Measurements from ENCODE around the gene KDM5A.

DNA sequence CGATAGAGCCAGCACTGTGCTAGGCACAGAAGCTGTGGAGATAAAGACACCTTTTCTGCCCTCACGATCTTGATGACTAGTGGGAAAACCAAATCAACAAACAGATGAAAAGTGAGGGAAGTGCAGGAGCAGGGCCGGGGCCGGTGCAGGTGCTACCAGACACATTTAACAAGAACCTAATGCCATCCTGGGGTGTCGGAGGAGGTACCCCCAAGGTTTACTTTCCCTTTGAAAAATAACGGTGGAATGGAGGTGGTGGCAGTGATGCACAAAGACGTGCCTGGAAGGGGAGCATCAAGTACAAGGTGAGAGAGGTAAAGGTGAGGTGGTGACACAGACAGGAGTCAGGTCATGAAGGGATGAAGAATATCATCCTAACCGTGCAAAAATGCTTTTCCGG, 148.6 kb downstream of the KDM5A start:
- TF ChIP-seq, protein P1, sequence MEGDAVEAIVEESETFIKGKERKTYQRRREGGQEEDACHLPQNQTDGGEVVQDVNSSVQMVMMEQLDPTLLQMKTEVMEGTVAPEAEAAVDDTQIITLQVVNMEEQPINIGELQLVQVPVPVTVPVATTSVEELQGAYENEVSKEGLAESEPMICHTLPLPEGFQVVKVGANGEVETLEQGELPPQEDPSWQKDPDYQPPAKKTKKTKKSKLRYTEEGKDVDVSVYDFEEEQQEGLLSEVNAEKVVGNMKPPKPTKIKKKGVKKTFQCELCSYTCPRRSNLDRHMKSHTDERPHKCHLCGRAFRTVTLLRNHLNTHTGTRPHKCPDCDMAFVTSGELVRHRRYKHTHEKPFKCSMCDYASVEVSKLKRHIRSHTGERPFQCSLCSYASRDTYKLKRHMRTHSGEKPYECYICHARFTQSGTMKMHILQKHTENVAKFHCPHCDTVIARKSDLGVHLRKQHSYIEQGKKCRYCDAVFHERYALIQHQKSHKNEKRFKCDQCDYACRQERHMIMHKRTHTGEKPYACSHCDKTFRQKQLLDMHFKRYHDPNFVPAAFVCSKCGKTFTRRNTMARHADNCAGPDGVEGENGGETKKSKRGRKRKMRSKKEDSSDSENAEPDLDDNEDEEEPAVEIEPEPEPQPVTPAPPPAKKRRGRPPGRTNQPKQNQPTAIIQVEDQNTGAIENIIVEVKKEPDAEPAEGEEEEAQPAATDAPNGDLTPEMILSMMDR (IDR thresholded peaks at IDR 0.05; ENCODE audit: insufficient read depth, low read length, poor library complexity, severe bottlenecking), result no peak
- no peak for TF ChIP-seq EZH2phosphoT487 (conservative IDR thresholded peaks at IDR 0.05; ENCODE audit: low read length)

Measured in SU-DHL-6 (cell line).